Upper lobe of right lung (tissue), 1 donor: ENCODE data around the gene EPB41L2. TPM values are rescaled to one million over a fixed set of nuclear protein-coding genes. Genes with fewer than 3 reads are reported as not detected.

ENCODE experiments used
- total RNA-seq: library from RNA; stranded (reverse); fragmentation: NEBNext Ultra II Directional; extraction: Animal tissue kit (Norgen Biotek cat#: 25700); gene quantifications from one replicate; pipeline ENCODE4 v1.2.1, GENCODE V29; 2021
- donor health status: DM: no; HTN: yes; CAD: no; lungs with severe emphysema.

Gene EPB41L2
- total RNA-seq, 1 donor from 2014 or later: 174 TPM

Other genes starting within 250 kb of the EPB41L2 start
- gene SMLR1, start 235.8 kb downstream of the EPB41L2 start, total RNA-seq: not detected
- gene AKAP7, start 72.2 kb upstream of the EPB41L2 start, total RNA-seq: 11.1 TPM